Cardiac fibroblast (primary cell): ENCODE results near the gene PIGK.
"Not testable (repeated sequence)": the region's sequence is repeated elsewhere in the genome, so short reads cannot be mapped to it uniquely, and the experiment has no call there.

ENCODE experiments used
- DNase-seq, 2 donors: peaks; one replicate each; pipeline versions ENCODE4 v3.0.0 to v3.0.0-alpha.2; 2010; ENCODE audit warnings: low read depth in 2 of 2
- H3K4me3 ChIP-seq, 2 donors: replicated peaks in 1 of 2; 1 replicate in 1 of 2; 2 replicates in 1 of 2; pipeline ENCODE4 v1.5.1; 2011; ENCODE audit warnings: low read depth in 2 of 2, low read length in 2 of 2, mild to moderate bottlenecking in 2 of 2, moderate library complexity in 1 of 2
- CTCF ChIP-seq: IDR thresholded peaks from one replicate; pipeline ENCODE4 v1.5.1; 2011; ENCODE audit warnings: low read depth, mild to moderate bottlenecking, low read length, inconsistent platforms

The PIGK gene

GRCh38 chr1:77227381-77227780 is 8.2 kb upstream of the PIGK start:
- H3K4me3 ChIP-seq, result no peak overlapping the region
- no peak for DNase-seq
- no peak for TF ChIP-seq CTCF

DNA sequence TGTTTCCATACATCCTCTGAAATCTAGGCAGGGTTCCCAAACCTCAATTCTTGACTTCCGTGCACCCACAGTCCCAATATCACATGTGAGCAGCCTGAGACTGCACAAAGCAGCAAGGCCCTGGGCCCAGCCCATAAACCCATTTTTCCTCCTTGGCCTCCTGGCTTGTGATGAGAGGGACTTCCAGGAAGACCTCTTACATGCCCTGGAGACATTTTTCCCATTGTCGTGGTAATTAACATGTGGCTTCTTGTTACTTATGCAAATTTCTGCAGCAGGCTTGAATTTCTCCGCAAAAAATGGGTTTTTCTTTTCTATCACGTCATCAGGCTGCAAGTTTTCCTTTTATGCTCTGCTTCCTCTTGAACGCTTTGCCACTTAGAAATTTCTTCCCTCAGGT is 3.3 kb upstream of the PIGK start:
- TF ChIP-seq CTCF, result no peak
- no peak overlapping the region for H3K4me3 ChIP-seq
- no peak for DNase-seq

GRCh38 chr1:77220687-77221463 is 1.6 kb upstream of the PIGK start:
- no peak overlapping the region for H3K4me3 ChIP-seq
- DNase-seq, result peak; percentile 77 to 86
- no peak for TF ChIP-seq CTCF

DNA sequence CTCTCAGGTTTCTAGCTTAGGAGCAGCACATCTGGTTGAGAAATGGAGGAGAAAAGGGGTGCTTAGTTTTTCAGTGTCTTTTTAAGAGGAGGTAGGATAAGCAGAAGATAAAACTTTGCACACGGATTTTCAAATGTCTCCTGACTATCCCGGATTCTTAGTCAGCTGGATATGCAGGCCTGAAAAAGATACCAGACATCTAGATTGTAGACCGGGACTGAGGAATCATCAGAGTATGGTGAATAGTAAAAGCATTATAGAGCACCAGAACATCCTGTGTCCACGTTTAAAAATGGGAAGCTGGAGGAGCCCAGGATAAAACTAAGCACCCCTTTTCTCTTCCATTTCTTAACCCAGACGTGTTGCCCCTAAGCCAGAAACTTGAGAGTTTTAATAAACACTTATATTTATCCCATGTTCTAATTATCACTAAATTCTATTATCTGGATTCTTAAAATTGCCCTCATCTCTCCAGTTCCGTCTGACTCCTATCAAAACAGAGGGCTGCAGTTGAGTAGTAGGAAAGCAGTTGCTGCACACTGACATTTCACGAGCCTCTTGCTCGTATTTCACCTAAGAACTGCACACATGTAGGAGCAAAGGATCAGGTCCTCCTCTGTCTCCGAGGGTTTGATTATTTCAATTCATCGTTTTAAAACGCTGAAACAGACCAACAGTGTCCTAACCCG is 609 bp downstream of the PIGK start:
- peak overlapping the region; percentile 84 to 96 for H3K4me3 ChIP-seq
- peak; percentile 27 to 45 for DNase-seq
- TF ChIP-seq CTCF, result no peak

- not testable (repeated sequence) for DNase-seq, H3K4me3 ChIP-seq
Measured at GRCh38 chr1:77204043-77204442, 15.2 kb downstream of the PIGK start.

- TF ChIP-seq CTCF, result no peak
- H3K4me3 ChIP-seq, result no peak overlapping the region
- DNase-seq, result peak; percentile 23 to 75
Measured at GRCh38 chr1:77202751-77203150, 16.5 kb downstream of the PIGK start.

DNA sequence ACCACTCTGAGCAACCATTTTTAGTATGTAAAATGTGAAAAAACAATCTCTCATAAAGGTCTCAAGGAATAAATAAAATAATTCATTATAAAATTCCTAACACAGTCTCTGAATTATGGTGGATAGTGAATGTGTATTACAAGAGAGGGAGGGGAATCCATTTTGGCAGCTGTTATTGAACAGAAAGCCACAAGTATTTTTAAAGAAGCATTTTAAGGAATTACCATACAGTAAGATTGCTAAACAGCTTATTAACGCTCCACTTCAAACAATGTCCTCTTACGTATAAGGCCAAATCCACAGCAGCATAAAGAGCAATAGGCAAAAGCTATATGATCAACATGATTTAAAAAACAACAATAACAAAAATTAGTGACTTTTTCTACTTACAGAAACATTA is 18.4 kb downstream of the PIGK start:
- no peak for TF ChIP-seq CTCF
- H3K4me3 ChIP-seq, result no peak overlapping the region
- no peak for DNase-seq
